SK-N-SH (cell line): ENCODE data around the gene TM4SF4.

Experiments used
- EZH2phosphoT487 ChIP-seq: fragments of 200-600 bp; sonication (generic); IDR thresholded peaks from 2 replicates; pipeline ENCODE4 v1.6.1; 2017; ENCODE audit warnings: low read depth, mixed run types, mild to moderate bottlenecking, antibody characterized with exemption, moderate library complexity, borderline replicate concordance
- FOSL2 ChIP-seq: IDR thresholded peaks from 2 replicates; pipeline ENCODE4 v1.4.0; 2012; ENCODE audit warnings: low read depth, mild to moderate bottlenecking, moderate library complexity, borderline replicate concordance
- GABPA ChIP-seq: IDR thresholded peaks from 2 replicates; pipeline ENCODE4 v1.4.0; 2012; ENCODE audit warnings: low read depth, mild to moderate bottlenecking
- POLR2AphosphoS5 ChIP-seq: IDR thresholded peaks from 2 replicates; pipeline ENCODE4 v1.6.1; 2012; ENCODE audit warnings: low read depth, low read length
- RAD21 ChIP-seq: IDR thresholded peaks from 2 replicates; pipeline ENCODE4 v1.6.1; 2012; ENCODE audit warnings: mild to moderate bottlenecking, low read length
- RCOR1 ChIP-seq: fragments of 150-350 bp; IDR thresholded peaks from 2 replicates; pipeline ENCODE4 v1.6.1; 2017; ENCODE audit warnings: antibody characterized with exemption, low read length
- TF ChIP-seq, protein P1 (sequence below): fragments of 200-600 bp; sonication (generic); IDR thresholded peaks from 2 replicates; pipeline ENCODE4 v1.6.1; 2017; ENCODE audit warnings: antibody characterized with exemption, mild to moderate bottlenecking, moderate library complexity
- TF ChIP-seq, protein P2 (sequence below): IDR thresholded peaks from 2 replicates; pipeline ENCODE4 v1.4.0; 2012; ENCODE audit warnings: low read depth, borderline replicate concordance
- TF ChIP-seq, protein P3 (sequence below): IDR thresholded peaks from 2 replicates; pipeline ENCODE4 v1.4.0; 2012; ENCODE audit warnings: low read depth
- TF ChIP-seq, protein P4 (sequence below): IDR thresholded peaks from 2 replicates; pipeline ENCODE4 v1.4.0; 2012; ENCODE audit warnings: low read depth, borderline replicate concordance
- TF ChIP-seq, protein P5 (sequence below): IDR thresholded peaks from 2 replicates; pipeline ENCODE4 v1.6.1; 2012; ENCODE audit warnings: mild to moderate bottlenecking, low read depth, low read length, moderate library complexity
- TF ChIP-seq, protein P6 (sequence below): fragments of 150-350 bp; IDR thresholded peaks from 2 replicates; pipeline ENCODE4 v1.6.1; 2017; ENCODE audit warnings: antibody characterized with exemption, low read length, low read depth, borderline replicate concordance

DNA sequence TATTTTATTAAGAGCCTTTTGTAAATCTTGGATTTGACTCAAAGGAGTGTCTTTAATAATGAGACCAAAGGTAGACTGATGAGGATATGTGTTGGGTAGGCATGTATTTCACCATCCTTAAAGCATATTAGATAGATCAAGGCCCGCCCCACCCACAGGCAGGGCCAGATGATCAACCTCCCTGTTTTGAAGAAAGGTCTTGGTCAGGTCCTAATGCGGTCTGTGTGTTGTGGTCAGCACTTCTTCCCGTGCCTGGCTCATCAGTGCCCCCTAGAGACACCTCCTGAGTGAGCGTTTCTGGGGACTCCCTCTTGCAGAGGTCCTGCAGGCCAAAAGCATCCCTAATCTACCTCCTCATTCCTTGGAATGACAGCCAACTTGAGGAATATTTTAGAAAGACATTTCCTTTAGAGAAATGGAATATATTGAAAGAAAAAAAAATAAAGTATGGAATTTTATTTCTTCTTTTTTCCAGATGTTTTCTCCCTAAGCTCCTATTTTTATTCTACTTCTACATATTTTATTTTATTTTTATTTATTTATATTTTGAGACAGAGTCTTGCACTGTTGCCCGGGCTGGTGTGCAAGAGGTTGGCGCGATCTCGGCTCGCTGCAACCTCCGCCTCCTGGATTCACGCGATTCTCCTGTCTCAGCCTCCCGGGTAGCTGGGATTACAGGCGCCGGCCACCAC, 6.0 kb downstream of the TM4SF4 start:
- TF ChIP-seq POLR2AphosphoS5 (no peak), RCOR1 (no peak), RAD21 (peak; percentile 97), EZH2phosphoT487 (no peak), FOSL2 (no peak), GABPA (no peak)
- TF ChIP-seq, protein P1, sequence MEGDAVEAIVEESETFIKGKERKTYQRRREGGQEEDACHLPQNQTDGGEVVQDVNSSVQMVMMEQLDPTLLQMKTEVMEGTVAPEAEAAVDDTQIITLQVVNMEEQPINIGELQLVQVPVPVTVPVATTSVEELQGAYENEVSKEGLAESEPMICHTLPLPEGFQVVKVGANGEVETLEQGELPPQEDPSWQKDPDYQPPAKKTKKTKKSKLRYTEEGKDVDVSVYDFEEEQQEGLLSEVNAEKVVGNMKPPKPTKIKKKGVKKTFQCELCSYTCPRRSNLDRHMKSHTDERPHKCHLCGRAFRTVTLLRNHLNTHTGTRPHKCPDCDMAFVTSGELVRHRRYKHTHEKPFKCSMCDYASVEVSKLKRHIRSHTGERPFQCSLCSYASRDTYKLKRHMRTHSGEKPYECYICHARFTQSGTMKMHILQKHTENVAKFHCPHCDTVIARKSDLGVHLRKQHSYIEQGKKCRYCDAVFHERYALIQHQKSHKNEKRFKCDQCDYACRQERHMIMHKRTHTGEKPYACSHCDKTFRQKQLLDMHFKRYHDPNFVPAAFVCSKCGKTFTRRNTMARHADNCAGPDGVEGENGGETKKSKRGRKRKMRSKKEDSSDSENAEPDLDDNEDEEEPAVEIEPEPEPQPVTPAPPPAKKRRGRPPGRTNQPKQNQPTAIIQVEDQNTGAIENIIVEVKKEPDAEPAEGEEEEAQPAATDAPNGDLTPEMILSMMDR: peak; percentile 93
- TF ChIP-seq, protein P2, sequence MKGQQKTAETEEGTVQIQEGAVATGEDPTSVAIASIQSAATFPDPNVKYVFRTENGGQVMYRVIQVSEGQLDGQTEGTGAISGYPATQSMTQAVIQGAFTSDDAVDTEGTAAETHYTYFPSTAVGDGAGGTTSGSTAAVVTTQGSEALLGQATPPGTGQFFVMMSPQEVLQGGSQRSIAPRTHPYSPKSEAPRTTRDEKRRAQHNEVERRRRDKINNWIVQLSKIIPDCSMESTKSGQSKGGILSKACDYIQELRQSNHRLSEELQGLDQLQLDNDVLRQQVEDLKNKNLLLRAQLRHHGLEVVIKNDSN: no peak
- TF ChIP-seq, protein P3, sequence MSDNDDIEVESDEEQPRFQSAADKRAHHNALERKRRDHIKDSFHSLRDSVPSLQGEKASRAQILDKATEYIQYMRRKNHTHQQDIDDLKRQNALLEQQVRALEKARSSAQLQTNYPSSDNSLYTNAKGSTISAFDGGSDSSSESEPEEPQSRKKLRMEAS: no peak
- TF ChIP-seq, protein P4, sequence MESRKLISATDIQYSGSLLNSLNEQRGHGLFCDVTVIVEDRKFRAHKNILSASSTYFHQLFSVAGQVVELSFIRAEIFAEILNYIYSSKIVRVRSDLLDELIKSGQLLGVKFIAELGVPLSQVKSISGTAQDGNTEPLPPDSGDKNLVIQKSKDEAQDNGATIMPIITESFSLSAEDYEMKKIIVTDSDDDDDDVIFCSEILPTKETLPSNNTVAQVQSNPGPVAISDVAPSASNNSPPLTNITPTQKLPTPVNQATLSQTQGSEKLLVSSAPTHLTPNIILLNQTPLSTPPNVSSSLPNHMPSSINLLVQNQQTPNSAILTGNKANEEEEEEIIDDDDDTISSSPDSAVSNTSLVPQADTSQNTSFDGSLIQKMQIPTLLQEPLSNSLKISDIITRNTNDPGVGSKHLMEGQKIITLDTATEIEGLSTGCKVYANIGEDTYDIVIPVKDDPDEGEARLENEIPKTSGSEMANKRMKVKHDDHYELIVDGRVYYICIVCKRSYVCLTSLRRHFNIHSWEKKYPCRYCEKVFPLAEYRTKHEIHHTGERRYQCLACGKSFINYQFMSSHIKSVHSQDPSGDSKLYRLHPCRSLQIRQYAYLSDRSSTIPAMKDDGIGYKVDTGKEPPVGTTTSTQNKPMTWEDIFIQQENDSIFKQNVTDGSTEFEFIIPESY: no peak
- TF ChIP-seq, protein P5, sequence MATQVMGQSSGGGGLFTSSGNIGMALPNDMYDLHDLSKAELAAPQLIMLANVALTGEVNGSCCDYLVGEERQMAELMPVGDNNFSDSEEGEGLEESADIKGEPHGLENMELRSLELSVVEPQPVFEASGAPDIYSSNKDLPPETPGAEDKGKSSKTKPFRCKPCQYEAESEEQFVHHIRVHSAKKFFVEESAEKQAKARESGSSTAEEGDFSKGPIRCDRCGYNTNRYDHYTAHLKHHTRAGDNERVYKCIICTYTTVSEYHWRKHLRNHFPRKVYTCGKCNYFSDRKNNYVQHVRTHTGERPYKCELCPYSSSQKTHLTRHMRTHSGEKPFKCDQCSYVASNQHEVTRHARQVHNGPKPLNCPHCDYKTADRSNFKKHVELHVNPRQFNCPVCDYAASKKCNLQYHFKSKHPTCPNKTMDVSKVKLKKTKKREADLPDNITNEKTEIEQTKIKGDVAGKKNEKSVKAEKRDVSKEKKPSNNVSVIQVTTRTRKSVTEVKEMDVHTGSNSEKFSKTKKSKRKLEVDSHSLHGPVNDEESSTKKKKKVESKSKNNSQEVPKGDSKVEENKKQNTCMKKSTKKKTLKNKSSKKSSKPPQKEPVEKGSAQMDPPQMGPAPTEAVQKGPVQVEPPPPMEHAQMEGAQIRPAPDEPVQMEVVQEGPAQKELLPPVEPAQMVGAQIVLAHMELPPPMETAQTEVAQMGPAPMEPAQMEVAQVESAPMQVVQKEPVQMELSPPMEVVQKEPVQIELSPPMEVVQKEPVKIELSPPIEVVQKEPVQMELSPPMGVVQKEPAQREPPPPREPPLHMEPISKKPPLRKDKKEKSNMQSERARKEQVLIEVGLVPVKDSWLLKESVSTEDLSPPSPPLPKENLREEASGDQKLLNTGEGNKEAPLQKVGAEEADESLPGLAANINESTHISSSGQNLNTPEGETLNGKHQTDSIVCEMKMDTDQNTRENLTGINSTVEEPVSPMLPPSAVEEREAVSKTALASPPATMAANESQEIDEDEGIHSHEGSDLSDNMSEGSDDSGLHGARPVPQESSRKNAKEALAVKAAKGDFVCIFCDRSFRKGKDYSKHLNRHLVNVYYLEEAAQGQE: no peak
- TF ChIP-seq, protein P6, sequence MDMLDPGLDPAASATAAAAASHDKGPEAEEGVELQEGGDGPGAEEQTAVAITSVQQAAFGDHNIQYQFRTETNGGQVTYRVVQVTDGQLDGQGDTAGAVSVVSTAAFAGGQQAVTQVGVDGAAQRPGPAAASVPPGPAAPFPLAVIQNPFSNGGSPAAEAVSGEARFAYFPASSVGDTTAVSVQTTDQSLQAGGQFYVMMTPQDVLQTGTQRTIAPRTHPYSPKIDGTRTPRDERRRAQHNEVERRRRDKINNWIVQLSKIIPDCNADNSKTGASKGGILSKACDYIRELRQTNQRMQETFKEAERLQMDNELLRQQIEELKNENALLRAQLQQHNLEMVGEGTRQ: no peak
